Coronary artery (tissue), 2 donors: ENCODE data around the gene CREG2.

Experiments
- DNase-seq: peaks from one replicate; pipeline ENCODE4 v3.0.0-alpha.2; 2017; ENCODE audit warnings: low spot score
- H3K27ac ChIP-seq, 2 donors: fragments of 200-600 bp; sonication (generic); one replicate each; pipeline ENCODE4 v1.5.1; 2016 to 2019
- H3K4me3 ChIP-seq: fragments of 200-600 bp; sonication (generic); 2 replicates; pipeline ENCODE4 v1.5.1; 2016; ENCODE audit warnings: mild to moderate bottlenecking, moderate library complexity
- CTCF ChIP-seq: fragments of 200-600 bp; sonication (generic); IDR thresholded peaks from one replicate; pipeline ENCODE4 v1.5.1; 2019; ENCODE audit warnings: antibody characterized with exemption

The CREG2 gene

GRCh38 chr2:101296371-101296770, 90.9 kb downstream of the CREG2 start:
- DNase-seq: no peak
- TF ChIP-seq CTCF: no peak
- no peak overlapping the region for H3K27ac ChIP-seq

GRCh38 chr2:101295895-101296294, 91.4 kb downstream of the CREG2 start:
- H3K27ac ChIP-seq: no peak overlapping the region
- DNase-seq: no peak
- TF ChIP-seq CTCF: no peak

More at GRCh38 chr2:101296371-101296770, 90.9 kb downstream of the CREG2 start:
- H3K4me3 ChIP-seq: no peak overlapping the region

More at GRCh38 chr2:101295895-101296294, 91.4 kb downstream of the CREG2 start:
- H3K4me3 ChIP-seq: no peak overlapping the region
